NCI-H2196 (cell line): ENCODE results near the gene PCP2.

ENCODE experiments used
- DNase-seq: peaks from one replicate; lab custom pipeline; 2025; ENCODE audit not compliant: unreplicated experiment; lab: John Stamatoyannopoulos, UW

Gene PCP2

DNA sequence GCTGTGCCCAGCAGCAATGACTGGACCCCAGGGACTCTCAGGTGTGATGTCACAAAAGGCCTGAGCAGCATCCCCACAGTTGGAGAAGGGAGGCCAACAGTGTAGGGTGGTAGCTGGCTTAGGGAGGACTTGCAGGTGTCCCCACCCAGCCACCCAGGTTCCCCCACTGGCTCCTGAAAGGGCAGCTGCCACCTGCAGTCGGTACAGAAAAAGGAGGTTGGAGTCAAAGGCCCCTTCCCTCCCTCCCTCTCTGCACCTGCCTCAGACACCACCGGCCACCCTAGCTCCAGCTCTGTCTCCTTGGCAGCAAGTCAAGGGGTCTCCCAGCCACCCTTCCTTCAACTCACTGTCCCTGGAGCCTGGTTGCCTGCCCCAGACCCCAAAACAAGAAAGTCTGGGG is at the start of gene PCP2:
PCP2 (minus strand) TSS at position 22 of the 400 bp plus-strand sequence. CDS start 262 bp downstream, outside the sequence.
- no peak for DNase-seq

DNA sequence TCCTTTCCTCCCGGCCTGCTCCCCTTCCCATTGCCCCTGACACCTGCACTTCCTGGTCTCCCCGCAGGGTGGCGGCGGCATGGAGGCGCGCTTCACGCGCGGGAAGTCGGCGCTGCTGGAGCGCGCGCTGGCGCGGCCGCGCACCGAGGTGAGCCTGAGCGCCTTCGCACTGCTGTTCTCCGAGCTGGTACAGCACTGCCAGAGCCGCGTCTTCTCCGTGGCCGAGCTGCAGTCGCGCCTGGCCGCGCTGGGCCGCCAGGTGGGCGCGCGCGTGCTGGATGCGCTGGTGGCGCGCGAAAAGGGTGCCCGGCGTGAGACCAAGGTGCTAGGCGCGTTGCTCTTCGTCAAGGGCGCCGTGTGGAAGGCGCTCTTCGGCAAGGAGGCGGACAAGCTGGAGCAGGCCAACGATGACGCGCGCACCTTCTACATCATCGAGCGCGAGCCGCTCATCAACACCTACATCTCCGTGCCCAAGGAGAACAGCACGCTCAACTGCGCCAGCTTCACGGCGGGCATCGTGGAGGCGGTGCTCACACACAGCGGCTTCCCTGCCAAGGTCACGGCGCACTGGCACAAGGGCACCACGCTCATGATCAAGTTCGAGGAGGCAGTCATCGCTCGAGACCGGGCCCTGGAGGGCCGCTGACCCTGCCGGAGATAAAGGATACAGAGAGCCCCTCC is 48.8 kb upstream of the PCP2 start:
- DNase-seq, result no peak

DNA sequence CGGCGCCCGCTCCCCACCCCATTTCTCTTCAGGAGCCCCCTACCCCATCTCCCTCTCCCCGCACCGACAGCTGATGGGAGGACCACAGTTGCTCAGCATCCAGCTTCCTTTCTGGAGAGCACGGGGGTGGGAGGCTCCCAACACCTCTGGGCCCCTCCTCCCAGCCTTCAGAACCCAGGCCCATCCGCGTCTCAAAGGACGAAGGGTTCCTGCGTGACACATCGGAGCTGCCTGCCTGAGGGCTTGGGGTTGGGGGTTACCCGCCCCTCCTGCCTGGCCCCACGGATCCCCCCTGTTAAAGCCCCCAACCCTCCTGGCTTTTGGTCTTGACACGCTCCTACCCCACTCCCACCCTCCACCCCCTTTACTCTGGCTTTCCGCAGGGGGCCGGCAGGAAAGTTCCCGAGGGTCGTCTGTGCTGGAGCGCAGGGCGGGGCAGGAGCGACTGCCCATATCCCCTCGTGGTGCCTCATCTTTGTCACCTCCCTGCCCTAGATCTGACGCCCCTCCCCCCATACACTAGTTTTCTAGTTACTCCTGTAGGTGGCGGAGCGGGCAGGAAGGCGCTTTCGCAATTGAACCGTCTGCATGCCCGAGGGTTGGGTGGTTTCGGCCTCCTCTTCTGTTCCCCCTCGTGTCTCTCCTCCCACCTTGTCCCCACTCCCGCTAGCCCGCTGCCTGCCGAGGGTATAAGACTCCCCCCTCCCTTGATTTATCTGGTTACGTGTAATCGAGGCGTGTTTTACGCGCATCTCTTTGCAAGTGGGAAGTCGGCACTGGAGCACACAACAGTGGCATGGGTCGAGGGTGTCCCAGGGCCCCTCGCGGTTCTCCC is 48.0 kb upstream of the PCP2 start:
- peak; percentile 71 for DNase-seq

DNA sequence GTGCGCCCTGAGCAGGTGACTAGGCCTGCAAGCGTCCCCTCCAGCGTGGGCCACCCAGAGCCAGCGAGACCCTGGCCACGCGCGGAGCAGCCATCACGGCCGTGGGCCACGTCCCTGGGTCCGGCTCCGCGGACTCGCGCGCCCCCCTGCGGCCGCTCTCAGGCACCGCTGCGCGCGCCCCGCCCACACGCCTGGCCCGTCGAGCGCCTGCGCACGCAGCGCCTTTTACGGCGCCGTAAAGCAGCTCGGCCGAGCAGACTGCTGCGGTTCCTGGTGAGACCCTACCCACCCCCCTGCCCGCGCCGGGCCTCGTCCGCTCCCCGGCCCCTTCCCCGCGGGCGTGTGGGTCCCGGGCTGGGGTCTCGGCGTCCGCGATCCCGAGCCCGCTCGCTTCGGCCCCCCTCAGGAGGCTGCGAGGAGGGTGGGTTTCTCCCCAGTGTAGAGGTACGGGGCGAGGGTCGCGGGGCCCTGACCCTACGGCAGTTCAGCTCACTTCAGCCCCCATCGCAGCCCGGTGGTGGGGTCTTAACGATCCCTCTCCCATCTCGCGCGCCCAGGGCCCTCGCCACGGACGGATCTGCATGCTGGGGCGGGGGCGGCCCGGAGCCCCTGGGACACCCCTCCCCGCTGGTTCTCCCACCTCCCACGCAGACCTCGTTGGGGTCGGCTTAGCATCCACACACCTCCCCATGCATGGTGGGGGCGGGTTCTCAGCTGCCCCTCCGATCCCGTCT is 47.3 kb upstream of the PCP2 start, which contains the start of gene TRAPPC5:
TRAPPC5 (plus strand) TSS at position 228 of the 734 bp plus-strand sequence. CDS start 1,421 bp downstream, outside the sequence.
- peak; percentile 91 for DNase-seq

DNA sequence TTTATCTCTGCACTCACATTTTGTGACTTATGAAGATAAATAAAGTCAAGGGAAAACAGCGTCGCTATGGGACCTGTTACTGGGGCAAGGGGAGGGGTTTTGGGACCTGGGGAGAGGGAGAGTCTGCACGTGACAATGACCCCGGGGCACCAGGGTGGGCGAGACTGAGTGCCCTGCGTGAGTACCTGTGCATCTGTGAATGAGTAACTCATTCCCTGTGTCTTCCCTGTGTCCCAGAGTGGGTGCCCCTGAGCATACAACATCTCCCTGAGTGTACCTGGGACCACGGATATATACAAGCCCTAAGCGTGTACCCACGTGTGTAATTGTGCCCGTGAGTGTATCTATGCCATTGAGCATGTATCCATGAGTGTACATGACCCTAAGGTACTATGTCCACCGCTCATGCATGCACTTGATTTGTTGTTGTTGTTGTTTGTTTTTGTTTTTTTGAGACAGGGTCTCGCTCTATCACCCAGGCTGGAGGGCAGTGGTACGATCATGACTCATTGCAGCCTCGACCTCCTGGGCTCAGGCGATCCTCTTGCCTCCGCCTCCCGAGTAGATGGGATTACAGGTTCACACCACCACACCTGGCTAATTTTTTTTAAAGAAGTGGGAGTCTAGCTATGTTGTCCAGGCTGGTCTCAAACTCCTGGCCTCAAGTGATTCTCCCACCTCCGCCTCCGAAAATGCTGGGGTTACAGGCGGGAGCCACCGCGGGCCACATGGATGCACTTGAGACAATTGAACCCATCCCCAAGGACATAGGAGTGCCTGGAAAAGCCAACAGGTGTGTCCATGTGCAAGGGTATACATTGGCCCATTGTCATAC is 46.5 kb upstream of the PCP2 start:
- DNase-seq, result no peak

DNA sequence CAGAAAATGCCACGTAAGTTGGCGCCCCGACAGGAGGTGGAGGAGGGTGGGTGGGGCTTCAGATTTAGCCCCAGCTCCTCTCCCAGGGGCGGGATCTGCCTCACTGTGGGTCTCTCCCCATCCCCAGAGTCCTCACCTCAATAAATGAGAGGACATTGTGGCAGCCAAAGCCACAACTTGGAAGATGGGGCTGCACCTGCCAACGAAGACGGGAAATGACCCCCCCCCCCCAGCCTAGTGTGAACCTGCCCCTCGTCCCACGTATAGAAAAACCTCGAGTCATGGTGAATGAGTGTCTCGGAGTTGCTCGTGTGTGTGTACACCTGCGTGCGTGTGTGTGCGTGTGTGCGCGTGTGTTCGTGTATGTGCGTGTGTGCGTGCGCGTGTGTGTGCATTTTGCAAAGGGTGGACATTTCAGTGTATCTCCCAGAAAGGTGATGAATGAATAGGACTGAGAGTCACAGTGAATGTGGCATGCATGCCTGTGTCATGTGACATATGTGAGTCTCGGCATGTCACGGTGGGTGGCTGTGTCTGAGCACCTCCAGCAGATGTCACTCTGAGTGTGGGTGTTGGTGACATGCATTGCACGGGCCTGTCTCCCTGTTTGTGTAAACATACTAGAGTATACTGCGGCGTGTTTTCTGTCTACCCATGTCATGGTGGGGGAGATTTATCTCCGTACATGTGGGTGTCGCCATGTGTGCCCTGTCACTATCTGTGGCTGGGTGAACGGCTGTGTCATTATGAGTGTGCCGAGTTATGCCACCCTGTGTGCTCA is 45.6 kb upstream of the PCP2 start:
- no peak for DNase-seq

DNA sequence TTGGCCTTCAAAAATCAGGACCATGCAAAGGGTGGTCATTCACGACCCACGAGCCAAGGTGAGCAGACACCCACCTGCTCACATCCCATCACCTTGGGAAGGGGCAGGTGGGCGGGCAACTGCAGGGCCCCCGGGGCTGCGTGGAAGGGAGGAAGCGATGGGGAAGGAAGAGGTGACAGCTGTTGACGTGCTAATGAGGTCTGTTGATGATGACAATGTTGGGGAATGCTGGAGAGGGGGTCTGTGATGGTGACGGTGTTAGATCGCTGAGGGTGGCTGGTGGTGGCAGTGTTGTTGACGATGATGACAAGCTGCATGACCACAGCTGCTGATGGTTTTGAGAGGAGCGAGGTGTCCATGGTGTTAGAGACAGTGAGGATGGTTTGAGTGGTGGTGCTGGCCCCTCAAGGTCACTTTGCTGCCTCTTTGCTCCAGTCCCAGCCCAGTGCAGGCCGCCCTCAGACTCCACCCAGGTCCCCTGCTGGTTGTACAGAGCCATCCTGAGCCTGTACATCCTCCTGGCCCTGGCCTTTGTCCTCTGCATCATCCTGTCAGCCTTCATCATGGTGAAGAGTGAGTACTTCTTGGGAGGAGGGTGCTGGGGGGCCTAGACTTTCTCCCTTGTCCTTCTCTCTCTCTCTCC is 44.3 kb upstream of the PCP2 start:
- DNase-seq, result no peak

DNA sequence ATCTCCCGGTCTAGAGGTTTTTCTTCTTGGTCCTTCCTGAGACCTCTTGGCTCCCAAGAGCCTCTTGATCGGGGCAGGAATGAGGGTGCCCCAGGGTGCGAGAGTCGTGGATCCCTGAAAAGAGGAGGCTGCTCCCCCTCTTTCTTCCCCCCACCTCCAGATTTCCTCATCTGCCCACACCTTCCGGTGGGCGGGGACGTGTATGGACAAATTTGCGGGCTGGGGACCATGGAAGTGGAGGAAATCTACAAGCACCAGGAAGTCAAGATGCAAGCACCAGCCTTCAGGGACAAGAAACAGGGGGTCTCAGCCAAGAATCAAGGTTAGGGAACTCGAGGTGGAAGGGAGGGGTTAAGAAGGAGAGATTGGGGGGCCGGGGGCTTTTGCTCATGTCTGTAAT is 43.3 kb upstream of the PCP2 start, which contains the start of gene MCEMP1:
MCEMP1 (plus strand) TSS at position 237 of the 400 bp plus-strand sequence; CDS start at position 268, 31 bp downstream.
- DNase-seq, result no peak

DNA sequence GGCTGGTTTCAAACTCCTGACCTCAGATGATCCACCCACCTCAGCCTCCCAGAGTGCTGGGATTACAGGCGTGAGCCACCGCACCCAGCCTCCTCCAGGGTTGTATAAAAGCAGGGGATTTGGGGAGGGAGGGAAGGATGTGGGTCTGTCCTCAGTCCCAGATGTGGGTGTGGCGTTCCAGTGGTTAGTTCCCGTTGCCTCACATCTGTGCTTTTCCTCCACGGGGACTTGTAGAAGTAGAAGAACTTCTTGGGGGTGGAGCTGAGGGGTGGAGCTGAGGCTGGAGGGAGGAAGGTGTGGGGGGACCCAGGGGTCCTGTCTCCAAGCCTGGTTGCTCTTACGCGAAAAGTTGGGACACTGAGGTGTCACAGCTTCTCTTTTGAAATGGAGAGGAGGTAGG is 42.9 kb upstream of the PCP2 start:
- no peak for DNase-seq

DNA sequence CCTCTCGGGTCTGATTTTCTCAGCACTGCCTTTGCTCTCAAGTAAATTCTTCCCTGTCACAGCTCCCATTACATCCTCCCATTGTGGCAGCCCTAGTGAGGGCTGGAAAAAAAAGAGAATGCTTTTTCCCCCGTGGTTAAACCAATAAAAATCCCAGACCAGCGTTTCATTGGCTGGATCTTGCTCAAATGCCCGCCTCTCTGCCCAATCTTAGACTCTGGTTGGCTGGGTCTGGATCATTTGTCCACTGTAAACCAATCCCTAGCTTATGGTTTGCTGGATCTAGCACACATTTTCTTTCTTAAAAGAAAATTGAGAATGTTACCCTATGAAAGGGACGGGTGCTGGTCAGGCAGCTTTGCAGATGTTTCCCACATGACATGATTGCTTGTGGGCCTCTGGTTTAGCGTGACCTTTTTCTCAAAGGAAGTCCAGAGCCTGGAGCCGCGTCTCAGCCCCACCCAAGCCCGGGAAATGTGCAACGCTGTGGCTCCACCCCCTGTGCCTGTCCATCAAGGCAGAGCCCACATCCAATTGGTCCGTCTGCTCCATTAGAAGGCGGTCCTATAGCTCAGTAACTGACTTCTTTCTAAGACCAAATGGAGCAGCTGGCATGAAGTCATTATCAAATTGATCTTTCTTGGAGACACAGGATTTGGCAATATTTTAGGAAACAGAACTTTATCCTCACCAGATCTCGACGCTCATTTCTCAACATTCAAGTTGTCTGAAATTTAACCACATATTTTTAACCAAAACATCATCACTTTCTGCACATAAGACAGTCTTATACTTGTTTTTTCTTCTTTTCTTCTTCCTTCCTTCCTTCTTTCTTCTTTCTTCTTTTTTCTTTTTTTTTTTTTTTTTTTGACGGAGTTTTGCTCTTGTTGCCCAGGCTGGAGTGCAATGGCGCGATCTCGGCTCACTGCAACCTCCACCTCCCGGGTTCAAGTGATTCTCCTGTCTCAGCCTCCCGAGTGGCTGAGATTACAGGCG is 40.8 kb upstream of the PCP2 start:
- peak; percentile 44 for DNase-seq

DNA sequence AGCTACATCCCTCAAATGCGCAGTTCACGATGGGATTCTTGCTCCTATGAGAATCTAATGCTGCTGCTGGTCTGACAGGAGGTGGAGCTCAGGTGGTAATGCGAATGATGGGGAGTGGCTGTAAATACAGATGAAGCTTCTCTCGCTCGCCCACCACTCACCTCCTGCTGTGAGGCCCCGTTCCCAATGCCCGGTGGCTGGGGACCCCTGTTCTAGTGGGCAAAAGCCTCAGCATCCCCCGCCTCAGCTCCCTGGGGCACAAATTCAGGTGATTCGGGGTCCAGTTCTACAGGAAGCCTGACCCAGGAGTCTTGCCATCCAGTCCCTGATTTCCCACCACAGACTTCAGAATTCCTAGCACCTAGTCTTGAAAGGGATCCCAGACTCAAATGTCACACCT is 39.0 kb upstream of the PCP2 start:
- DNase-seq, result no peak

DNA sequence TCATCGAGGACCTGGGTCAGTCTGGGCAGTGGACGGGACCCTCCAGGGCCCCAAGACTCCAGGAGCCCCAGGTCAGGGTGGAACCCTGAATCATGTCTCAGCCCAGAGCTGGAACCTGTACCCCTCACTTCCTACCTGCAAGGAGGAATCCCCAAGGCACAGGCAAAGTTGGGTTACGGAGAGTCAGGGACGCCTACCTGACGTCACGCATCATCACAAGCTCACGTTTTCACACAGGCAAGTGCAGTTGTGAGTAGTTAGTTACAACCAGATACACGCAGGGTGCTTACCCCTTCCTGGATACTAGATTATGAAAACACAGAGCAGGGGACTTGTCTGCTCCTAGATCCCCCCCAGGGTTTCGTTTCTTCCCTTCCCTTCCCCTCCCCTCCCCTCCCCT is 37.3 kb upstream of the PCP2 start:
- no peak for DNase-seq

DNA sequence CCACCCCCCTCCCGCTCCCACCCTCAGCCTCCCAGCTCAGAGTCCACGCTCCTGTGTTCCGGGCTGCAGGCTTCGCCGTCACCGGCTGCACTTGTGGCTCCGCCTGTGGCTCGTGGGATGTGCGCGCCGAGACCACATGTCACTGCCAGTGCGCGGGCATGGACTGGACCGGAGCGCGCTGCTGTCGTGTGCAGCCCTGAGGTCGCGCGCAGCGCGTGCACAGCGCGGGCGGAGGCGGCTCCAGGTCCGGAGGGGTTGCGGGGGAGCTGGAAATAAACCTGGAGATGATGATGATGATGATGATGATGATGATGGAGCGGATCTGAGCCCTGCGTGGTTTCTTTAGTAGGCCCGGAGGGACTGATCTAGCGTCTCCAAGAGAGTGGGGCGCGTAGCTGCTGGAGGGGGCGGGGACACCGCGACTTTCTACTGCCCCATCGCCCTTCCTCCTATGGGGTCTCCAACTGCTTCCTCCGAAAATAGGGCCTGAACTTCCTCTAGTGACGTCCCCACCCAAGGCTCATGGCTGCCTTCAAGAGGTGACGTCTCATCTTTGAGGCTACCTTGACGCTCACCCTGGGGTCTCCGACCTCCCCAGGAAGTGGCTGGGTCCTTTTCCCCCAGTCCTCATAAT is 36.7 kb upstream of the PCP2 start:
- DNase-seq, result peak; percentile 39

DNA sequence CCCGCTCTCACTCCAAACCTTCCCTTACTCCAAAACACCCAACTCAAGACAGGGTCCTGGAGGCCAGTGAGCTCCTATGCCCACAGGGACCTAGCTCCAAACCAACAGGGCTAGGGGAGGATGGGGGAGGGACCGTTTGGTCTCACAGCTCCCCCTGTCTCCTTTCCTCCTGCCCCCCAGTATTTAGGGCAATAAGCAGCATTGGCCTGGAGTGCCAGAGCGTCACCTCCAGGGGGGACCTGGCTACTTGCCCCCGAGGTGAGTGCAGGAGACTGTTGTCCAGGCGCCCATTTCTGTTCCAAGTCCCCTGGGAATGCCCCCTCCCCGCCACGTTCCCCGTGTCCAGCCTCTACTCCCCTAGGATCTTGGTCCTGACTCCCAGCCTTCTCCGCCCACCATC is 36.1 kb upstream of the PCP2 start:
- DNase-seq, result no peak

DNA sequence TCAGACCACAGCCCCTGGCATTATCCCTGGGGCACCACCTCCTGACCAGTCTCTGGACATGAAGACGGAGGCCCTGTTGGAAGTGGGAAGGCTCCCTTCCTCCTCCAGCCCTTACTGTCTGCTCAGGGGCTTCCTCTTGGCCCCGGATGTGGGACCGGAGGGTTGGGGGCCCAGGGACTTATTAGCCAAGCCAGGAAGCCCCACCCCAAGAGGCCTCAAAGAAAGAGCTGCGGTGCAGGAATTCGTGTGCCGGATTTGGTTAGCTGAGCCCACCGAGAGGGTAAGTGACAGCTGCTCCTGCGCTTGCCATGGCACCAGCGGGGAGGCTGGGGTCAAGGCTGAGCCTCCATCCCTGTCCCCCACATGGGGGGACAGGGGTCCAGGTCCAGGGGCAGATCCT is 35.3 kb upstream of the PCP2 start, which contains the start of gene RETN:
RETN (plus strand) TSS at position 208 of the 400 bp plus-strand sequence. CDS start 278 bp downstream, outside the sequence.
- no peak for DNase-seq

DNA sequence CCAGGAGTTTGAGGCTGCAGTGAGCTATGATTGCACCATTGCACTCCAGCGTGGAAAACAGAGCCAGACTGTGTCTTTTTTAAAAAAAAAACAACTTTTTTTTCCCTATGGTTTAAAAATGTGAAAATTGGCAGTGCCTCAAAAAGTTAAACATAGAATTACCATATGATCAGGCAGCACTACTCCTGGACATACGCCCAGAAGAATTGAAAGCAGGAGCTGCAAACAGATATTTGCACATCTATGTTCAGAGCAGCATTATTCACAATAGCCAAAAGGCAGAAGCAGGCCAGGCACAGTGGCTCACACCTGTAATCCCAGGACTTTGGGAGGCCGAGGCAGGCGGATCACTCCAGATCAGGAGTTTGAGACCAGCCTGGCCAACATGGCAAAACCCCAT is 31.6 kb upstream of the PCP2 start:
- DNase-seq, result no peak

DNA sequence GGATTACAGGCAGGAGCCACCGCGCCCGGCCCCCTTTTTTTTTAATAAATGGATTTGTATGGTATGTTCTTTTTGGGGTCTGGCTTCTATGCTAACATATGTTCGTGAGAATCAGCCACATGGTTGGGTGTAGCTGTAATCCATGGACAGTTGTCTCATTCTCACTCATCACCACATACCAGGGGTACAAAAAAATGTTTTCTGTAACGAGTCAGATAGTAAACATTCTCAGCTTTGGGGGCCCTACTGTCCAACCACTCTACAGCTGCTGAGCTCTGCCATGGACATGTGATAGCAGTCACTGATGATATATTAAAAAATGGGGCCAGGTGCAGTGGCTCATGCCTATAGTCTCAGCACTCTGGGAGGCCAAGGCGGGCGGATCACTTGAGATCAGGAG is 30.2 kb upstream of the PCP2 start:
- no peak for DNase-seq

DNA sequence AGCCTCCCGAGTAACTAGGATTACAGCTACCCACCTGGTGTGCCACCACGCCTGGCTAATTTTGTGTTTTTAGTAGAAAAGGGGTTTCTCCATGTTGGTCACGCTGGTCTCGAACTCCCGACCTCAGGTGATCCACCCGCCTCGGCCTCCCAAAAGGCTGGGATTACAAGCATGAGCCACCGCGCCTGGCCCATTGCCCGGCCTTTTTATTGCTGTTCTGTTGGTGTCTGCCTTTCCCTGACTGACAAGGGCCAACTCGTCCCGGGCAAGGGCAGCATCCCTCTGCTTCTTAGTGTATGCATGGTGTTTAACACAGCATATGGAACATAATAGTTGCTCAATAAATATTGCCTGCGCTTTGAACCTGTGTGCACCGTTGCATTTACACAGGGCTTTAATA is 29.1 kb upstream of the PCP2 start:
- no peak for DNase-seq
